Nephron progenitor cell (in vitro differentiated cells): ENCODE data around the gene LTBP1.
A peak's percentile ranks its signal among the peaks of the same experiment; 100 is the strongest.

ENCODE experiments used
- DNase-seq: peaks from one replicate; pipeline ENCODE4 v3.0.0; 2021
- H3K27ac Mint-ChIP-seq: 2 replicates; pipeline ENCODE4 v1.8.0; 2021; ENCODE audit warnings: mild to moderate bottlenecking, moderate library complexity, mixed read lengths
- H3K27me3 Mint-ChIP-seq: 2 replicates; pipeline ENCODE4 v1.8.0; 2021; ENCODE audit warnings: mild to moderate bottlenecking, low read depth, mixed read lengths; ENCODE audit not compliant: poor library complexity
- H3K36me3 Mint-ChIP-seq: 2 replicates; pipeline ENCODE4 v1.8.0; 2021; ENCODE audit warnings: low read depth, mixed read lengths
- H3K4me1 Mint-ChIP-seq: 2 replicates; pipeline ENCODE4 v1.8.0; 2021; ENCODE audit warnings: mixed read lengths
- H3K4me3 Mint-ChIP-seq: 2 replicates; pipeline ENCODE4 v1.8.0; 2021; ENCODE audit warnings: mild to moderate bottlenecking, moderate library complexity, mixed read lengths
- H3K9me3 Mint-ChIP-seq: 2 replicates; pipeline ENCODE4 v1.8.0; 2021; ENCODE audit warnings: mild to moderate bottlenecking, moderate library complexity, mixed read lengths
- CTCF ChIP-seq: fragments of 200-600 bp; sonication (generic); IDR thresholded peaks from 2 replicates; pipeline ENCODE4 v1.5.0; 2021; ENCODE audit warnings: antibody characterized with exemption

Gene LTBP1

DNA sequence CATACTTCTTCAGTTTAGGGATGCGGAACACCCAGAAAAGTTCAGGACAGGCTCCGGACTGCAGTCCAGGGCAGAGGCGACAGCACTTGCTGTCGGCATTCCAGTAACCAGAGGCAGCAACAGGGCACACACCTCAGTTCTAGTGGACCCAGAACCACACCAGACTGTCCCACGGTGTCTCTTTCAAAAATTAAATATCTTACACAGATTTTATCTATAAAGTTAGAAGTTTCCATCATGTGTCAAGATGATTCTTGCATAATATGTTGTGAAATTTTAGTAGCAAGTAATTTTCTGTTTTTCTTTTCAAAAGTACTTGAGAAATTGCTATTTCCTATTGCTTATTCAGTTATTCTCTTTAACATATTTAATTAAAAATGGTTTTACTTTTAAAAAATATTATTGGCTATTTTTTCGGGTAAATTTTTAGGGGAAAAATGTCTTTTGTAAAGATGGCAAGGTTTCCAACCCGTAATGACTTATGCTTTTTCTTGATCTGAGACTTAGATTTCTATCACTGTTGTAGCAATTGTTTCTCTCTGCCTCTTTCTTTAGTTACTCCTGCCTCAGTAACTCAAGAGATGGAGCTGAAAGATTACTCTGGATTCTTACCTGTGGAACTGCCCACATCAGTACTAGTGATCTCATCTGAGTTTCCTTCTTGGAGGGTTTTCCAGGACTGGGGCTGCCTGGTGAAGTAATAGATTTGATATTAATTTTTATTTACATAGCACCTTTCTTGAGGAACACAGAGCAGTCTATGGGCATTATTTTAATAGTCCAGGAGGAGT is 182.7 kb downstream of the LTBP1 start:
- Mint-ChIP-seq H3K9me3 (no peaks in the 10 kb centered on the region), H3K27ac (peak overlapping the region; percentile 60), H3K4me1 (peaks cover 32% of the 10 kb centered on the region), H3K27me3 (peaks cover 3% of the 10 kb centered on the region), H3K4me3 (no peak overlapping the region), H3K36me3 (peaks cover 13% of the 10 kb centered on the region)
- TF ChIP-seq CTCF = no peak
- no peak for DNase-seq

GRCh38 chr2:33130054-33130447 is 183.3 kb downstream of the LTBP1 start:
- Mint-ChIP-seq H3K36me3 (peaks cover 13% of the 10 kb centered on the region), H3K9me3 (no peaks in the 10 kb centered on the region), H3K4me1 (peaks cover 38% of the 10 kb centered on the region), H3K27ac (peak overlapping the region; percentile 37), H3K4me3 (no peak overlapping the region), H3K27me3 (peaks cover 3% of the 10 kb centered on the region)
- DNase-seq = no peak
- TF ChIP-seq CTCF = no peak

DNA sequence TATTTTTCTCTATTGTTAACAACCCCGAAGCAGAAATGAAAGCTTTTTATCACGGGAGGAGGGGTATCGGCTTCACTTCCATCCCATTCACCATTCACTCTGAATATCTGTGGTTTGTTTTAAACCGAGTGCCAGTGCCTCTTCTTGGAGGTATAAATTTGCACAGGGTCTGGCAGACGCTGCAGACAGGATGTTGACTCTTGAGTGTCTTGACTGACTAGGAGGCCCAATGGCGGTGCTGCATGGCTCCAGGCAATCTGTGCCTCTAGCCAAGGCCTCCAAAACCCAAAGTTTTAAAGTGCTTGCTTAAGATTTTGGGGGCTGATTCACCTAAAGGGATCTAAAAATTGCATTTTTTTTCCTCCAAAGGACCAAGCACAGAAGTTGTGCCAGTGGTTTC is 183.8 kb downstream of the LTBP1 start:
- DNase-seq = no peak
- Mint-ChIP-seq H3K9me3 (no peaks in the 10 kb centered on the region), H3K27ac (peak overlapping the region; percentile 37), H3K27me3 (peaks cover 3% of the 10 kb centered on the region), H3K4me1 (peaks cover 40% of the 10 kb centered on the region), H3K36me3 (peaks cover 13% of the 10 kb centered on the region), H3K4me3 (no peak overlapping the region)
- TF ChIP-seq CTCF = no peak

- Mint-ChIP-seq H3K36me3 (peaks cover 13% of the 10 kb centered on the region), H3K4me1 (peaks cover 40% of the 10 kb centered on the region), H3K9me3 (no peaks in the 10 kb centered on the region), H3K4me3 (no peak overlapping the region), H3K27me3 (peaks cover 3% of the 10 kb centered on the region), H3K27ac (peak overlapping the region; percentile 36)
- TF ChIP-seq CTCF = no peak
- no peak for DNase-seq
Measured at GRCh38 chr2:33131111-33131510, 184.4 kb downstream of the LTBP1 start.

DNA sequence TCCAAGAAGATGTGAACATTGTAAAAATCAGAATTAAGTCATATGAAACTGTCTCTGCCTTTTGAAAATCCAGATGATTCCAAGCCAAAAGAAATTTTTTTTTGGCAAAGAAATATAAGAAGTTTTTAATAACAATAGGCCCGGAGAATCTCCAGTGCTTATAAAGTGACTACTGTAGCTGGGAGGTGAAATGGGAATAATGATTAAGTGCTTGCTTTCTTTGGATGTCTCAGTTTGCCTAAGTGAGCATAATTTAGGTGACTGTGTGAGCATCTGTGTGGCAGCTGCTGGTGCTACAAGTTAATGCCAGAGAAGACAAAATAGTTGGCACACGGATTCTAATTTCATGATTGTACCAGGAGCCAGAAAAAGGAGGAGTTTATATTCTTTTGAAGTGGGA is 185.0 kb downstream of the LTBP1 start:
- Mint-ChIP-seq H3K36me3 (peaks cover 13% of the 10 kb centered on the region), H3K4me3 (no peak overlapping the region), H3K27me3 (peaks cover 3% of the 10 kb centered on the region), H3K9me3 (no peaks in the 10 kb centered on the region), H3K4me1 (peaks cover 40% of the 10 kb centered on the region), H3K27ac (no peak overlapping the region)
- no peak for DNase-seq
- no peak for TF ChIP-seq CTCF

DNA sequence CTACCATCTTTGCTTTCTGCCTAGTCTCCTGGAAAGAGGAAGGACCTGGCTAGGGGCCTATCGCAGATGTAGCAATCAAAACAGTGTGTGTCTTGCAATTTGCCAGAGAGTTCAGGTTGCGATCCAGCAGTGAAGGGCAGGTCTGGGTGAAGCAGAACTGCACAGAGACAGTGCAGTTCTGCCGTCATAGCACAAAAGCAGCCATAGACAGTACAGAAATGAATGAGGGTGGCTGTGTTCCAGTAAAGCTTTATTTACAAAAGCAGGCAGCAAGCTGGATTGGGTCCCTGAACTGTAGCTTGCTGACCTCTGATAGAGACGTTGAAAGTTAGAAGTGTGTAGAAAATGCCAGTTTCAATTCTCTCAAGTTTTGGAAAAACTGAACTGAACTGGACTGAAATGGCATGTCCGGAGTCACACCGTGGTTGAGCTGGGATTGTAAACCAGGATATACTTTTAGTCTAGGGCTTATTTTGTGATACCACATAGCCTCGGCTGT is 186.8 kb downstream of the LTBP1 start:
- TF ChIP-seq CTCF = no peak
- no peaks in the 10 kb centered on the region for H3K9me3 Mint-ChIP-seq

More for the DNA sequence above, 186.8 kb downstream of the LTBP1 start:
- peaks cover 40% of the 10 kb centered on the region for H3K4me1 Mint-ChIP-seq
- H3K36me3 Mint-ChIP-seq = peaks cover 5% of the 10 kb centered on the region
- peaks cover 3% of the 10 kb centered on the region for H3K27me3 Mint-ChIP-seq
- no peak overlapping the region for H3K4me3 Mint-ChIP-seq
- peak overlapping the region; percentile 37 for H3K27ac Mint-ChIP-seq
- DNase-seq = no peak
